Body of pancreas (tissue), 4 donors: ENCODE data around the gene MC1R. TPM values are rescaled to one million over a fixed set of nuclear protein-coding genes. Genes with fewer than 3 reads are reported as not detected.

ENCODE experiments used
- ATAC-seq: fragments of 150-250 bp; one replicate; pipeline ENCODE4 v1.9.1; 2016
- DNase-seq, 4 donors: peaks; one replicate each; pipeline ENCODE4 v3.0.0-alpha.2; 2019
- H3K27ac ChIP-seq, 4 donors: fragments of 200-600 bp; sonication (generic); 1 replicate in 3 of 4; 2 replicates in 1 of 4; pipeline versions ENCODE4 v1.5.1 to v1.6.1; 2016 to 2019; ENCODE audit warnings: mild to moderate bottlenecking in 1 of 4, mixed read lengths in 1 of 4, moderate library complexity in 1 of 4
- H3K27me3 ChIP-seq, 2 donors: fragments of 200-600 bp; sonication (generic); one replicate each; pipeline ENCODE4 v1.6.0; 2016; ENCODE audit warnings: mild to moderate bottlenecking in 1 of 2
- H3K36me3 ChIP-seq, 2 donors: fragments of 200-600 bp; sonication (generic); replicated peaks in 1 of 2; 2 replicates each; pipeline ENCODE4 v1.5.1; 2016; ENCODE audit warnings: low read depth in 2 of 2; ENCODE audit not compliant: insufficient read depth in 1 of 2
- H3K4me1 ChIP-seq: fragments of 200-600 bp; sonication (generic); one replicate; pipeline ENCODE4 v1.6.0; 2016
- H3K4me3 ChIP-seq, 2 donors: fragments of 200-600 bp; sonication (generic); 1 replicate in 1 of 2; 2 replicates in 1 of 2; pipeline ENCODE4 v1.5.1; 2016 to 2019
- H3K9me3 ChIP-seq, 3 donors: fragments of 200-600 bp; sonication (generic); 1 replicate in 2 of 3; 2 replicates in 1 of 3; pipeline ENCODE4 v1.5.1; 2016
- CTCF ChIP-seq, 7 experiments: fragments of 450-650 bp in 4 of 7; fragments of 200-600 bp in 3 of 7; sonication (generic) in 3 of 7; IDR thresholded peaks; one replicate each; pipeline ENCODE4 v1.5.1; 2016 to 2019; ENCODE audit warnings: antibody characterized with exemption in 7 of 7
- POLR2A ChIP-seq, 3 donors: fragments of 450-650 bp; IDR thresholded peaks; one replicate each; pipeline ENCODE4 v1.6.1; 2016; ENCODE audit warnings: antibody characterized with exemption in 3 of 3, mild to moderate bottlenecking in 2 of 3
- WGBS, 2 donors: methylation state at CpG; one replicate each; pipeline ENCODE4 v1.1.5; 2017; 5-methylcytosine and 5-hydroxymethylcytosine counted together
- intact Hi-C: fragments of 100-400 bp; cut with DNase I; formaldehyde crosslinking; loops from one replicate; pipeline ENCODE4 v1.15.1; 2023
- total RNA-seq, 2 donors: library from RNA; depleted of rRNA; stranded (reverse); fragments of >200 nt; gene quantifications; one replicate each; pipeline ENCODE4 v1.1.0, GENCODE V29; 2016

Gene MC1R
- total RNA-seq, 2 donors from 2014 or later, result 3.6 TPM

DNA sequence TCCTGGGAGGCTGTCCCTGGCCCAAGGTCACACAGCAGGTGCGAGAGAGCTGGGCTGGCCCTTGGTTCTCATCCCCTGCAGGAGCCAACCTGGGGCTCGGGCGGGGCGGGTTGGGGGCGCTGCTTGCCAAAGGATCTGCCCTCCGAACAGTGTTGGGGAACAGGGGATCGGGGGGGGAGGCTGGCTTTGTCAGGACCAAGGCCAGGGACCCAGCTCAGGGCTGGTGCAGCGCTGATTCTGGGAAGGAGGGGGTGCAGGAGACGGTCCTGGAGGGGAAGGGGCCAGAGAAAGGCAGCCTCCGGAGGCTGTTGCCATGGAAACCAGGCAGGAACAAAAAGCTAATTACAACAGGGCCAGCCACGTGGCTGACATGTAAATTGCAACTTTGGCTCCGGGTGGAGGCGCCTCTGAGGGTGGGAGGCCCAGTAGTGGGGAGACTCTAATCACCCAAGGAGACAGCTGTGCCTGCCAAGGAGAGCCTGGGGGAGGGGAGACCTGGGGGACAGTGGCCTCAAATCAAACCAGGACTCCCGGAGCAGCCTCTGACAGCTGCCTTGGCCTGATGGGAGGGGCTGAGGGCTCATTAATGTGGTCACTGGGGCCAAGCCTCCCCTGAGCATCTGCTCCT is 5.7 kb downstream of the MC1R start:
- TF ChIP-seq CTCF (IDR thresholded peaks at IDR 0.05) (no peak), POLR2A (IDR thresholded peaks at IDR 0.05) (no peak)
- Histone ChIP-seq H3K36me3 (no peaks in the 10 kb centered on the region), H3K9me3 (no peaks in the 10 kb centered on the region), H3K27me3 (peaks cover 8 to 17% of the 10 kb centered on the region in 2 donors), H3K4me3 (no peak overlapping the region), H3K27ac (no peak overlapping the region), H3K4me1 (peaks cover 45% of the 10 kb centered on the region)
- intact Hi-C loops, result no loop called here
- 4 to 5% methylated on average over 9 to 14 of the region's 14 CpGs for WGBS, 2 donors
- DNase-seq (peak in 1 of 4 donors; percentile 7), ATAC-seq (no peak)

- no peak for DNase-seq
- TF ChIP-seq CTCF (IDR thresholded peaks at IDR 0.05) (no peak), POLR2A (IDR thresholded peaks at IDR 0.05) (no peak)
- H3K4me3 ChIP-seq, result no peak overlapping the region
- 16 to 28% methylated on average over 3 to 4 of the region's 4 CpGs for WGBS, 2 donors
- peaks cover 45% of the 10 kb centered on the region for H3K4me1 ChIP-seq
- H3K36me3 ChIP-seq, result no peaks in the 10 kb centered on the region
- peaks cover 8 to 17% of the 10 kb centered on the region in 2 donors for H3K27me3 ChIP-seq
- no peak overlapping the region for H3K27ac ChIP-seq
- ATAC-seq, result no peak
- intact Hi-C loops, result no loop called here
- H3K9me3 ChIP-seq, result no peaks in the 10 kb centered on the region
Observed at GRCh38 chr16:89924925-89925307, 6.3 kb downstream of the MC1R start.

DNA sequence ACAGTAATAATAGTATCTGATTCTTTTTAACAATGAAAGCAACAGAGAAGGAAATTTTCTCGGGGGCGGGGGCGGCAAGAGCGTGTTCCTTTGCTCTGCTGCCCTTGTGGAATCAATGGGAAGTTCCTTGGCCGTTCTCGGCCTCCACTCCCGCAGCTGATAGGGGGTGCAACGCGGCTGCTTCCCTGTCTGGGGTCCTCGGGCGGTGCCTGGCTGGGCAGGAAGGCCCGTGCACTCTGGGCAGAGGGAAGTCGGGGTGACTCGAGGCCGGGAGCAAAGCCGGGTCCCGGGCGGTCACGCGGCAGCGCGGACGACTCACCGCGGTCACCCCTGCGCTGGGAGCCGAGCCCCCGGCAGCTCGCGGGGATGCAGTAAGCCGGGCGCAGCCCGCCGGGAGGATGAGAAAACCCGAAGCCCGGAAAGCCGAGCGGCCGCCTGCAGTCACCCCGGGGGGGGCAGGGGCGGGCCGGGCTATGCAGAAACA is 7.0 kb downstream of the MC1R start:
- H3K27me3 ChIP-seq, result peaks cover 8 to 17% of the 10 kb centered on the region in 2 donors

DNA sequence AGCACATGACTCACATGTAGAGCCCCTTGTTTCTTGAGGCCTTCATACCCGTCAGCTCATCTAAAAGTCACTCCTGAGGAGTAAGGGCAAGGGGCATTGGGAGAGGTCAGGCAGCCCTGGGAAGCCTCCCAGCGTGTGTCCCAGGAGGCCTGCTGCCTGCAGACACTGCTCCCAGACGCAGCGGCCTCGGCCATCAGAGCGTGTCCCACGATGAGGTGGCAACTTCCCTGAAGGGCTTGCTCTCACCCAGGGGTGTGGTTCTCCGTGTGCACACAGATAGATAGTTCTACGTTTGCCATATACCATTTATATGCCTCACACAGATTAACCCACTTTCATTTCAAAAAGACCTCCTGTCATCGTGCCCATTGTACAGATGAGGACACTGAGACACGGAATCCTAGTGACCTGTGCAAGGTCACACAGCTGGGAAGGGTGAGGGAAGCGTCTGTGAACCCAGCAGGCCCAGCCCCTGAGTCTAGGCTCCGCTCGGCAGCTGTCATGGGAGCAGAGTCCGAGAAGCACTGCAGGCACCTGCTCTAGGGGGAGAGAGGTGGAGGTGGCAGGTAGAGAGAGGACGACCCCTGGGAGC is 12.7 kb downstream of the MC1R start:
- no peak for TF ChIP-seq POLR2A (IDR thresholded peaks at IDR 0.05)
- TF ChIP-seq CTCF (IDR thresholded peaks at IDR 0.05), result no peak
- Histone ChIP-seq H3K36me3 (no peaks in the 10 kb centered on the region), H3K27ac (no peak overlapping the region), H3K4me3 (no peak overlapping the region), H3K4me1 (peaks cover 3% of the 10 kb centered on the region), H3K9me3 (no peaks in the 10 kb centered on the region), H3K27me3 (no peaks in the 10 kb centered on the region)
- intact Hi-C loops, result no loop called here
- ATAC-seq, result no peak
- DNase-seq, result no peak
- 66 to 77% methylated on average over 10 to 16 of the region's 16 CpGs for WGBS, 2 donors

More for the DNA sequence above, 7.0 kb downstream of the MC1R start:
- Histone ChIP-seq H3K9me3 (no peaks in the 10 kb centered on the region), H3K27ac (no peak overlapping the region), H3K4me1 (peaks cover 45% of the 10 kb centered on the region), H3K36me3 (no peaks in the 10 kb centered on the region), H3K4me3 (peak overlapping the region in 1 of 2 donors; percentile 33)
- intact Hi-C loops, result no loop called here
- 2 to 12% methylated on average over 7 to 41 of the region's 42 CpGs for WGBS, 2 donors
- ATAC-seq (peak; percentile 7), DNase-seq (no peak)
- no peak for TF ChIP-seq POLR2A (IDR thresholded peaks at IDR 0.05)
- no peak for TF ChIP-seq CTCF (IDR thresholded peaks at IDR 0.05)
